Mammary microvascular endothelial cell (primary cell): ENCODE measurements around the gene RP2. TPM values are rescaled to one million over a fixed set of nuclear protein-coding genes. Genes with fewer than 3 reads are reported as not detected.

Experiments
- total RNA-seq: library from RNA; depleted of rRNA; stranded (reverse); fragments of >200 nt; gene quantifications from 2 replicates; pipeline ENCODE4 v1.2.3, GENCODE V29; 2015

The RP2 gene
- 25.2 and 26.1 TPM in 2 replicates for total RNA-seq

GRCh38 chrX:46836701-46837557 lies at the start of gene RP2:
Gene RP2, plus strand, starts transcription at chrX:46837043. Its CDS starts 58 bp downstream, at chrX:46837101.

DNA sequence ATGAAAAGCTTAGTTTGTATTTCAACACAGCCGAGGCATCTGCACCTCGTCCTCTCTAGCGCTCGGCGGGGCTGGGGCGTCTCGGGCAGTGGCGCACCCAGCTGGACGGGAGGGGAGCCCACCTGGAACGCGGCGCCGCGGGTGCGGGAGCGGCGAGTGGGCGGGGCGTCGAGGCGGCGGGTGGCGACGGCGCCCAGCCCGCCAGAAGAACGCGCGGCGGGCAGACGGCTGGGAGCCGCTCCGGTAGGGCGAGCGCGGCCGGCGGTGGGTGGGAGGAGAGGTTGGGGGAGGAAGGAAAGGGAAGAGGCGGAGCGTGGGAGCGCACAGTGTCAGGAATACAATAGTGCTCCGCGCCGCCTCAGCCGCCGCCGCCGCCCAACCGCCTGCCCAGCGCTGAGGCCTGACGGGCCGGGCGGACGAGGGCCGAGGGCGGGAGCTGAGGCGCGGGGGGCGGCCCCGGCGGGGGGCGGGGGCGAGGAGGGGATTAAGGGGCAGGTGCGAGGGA lies 75.3 kb downstream of the RP2 start, which contains the start of gene JADE3:
Gene JADE3 (plus strand): TSS at position 324 of the 505 bp plus-strand sequence. CDS start 72,474 bp downstream, outside the sequence.

Other genes with a start within 250 kb of the RP2 start
- 2.1 and 5.1 TPM in 2 replicates for gene SLC9A7, start 77.9 kb upstream of the RP2 start, total RNA-seq
- 3.6 and 5.2 TPM in 2 replicates for gene JADE3, start 75.4 kb downstream of the RP2 start, total RNA-seq
- gene RGN, start 241.4 kb downstream of the RP2 start, total RNA-seq, result 0.20 TPM in 1 of 2 replicates, not detected in the other